Right kidney (tissue), 1 donor: ENCODE results near the gene EARS2.
"Not testable (repeated sequence)": the region's sequence is repeated elsewhere in the genome, so short reads cannot be mapped to it uniquely, and the experiment has no call there.

ENCODE experiments used
- DNase-seq: peaks from one replicate; pipeline ENCODE4 v3.0.0-alpha.2; 2016

The EARS2 gene

DNA sequence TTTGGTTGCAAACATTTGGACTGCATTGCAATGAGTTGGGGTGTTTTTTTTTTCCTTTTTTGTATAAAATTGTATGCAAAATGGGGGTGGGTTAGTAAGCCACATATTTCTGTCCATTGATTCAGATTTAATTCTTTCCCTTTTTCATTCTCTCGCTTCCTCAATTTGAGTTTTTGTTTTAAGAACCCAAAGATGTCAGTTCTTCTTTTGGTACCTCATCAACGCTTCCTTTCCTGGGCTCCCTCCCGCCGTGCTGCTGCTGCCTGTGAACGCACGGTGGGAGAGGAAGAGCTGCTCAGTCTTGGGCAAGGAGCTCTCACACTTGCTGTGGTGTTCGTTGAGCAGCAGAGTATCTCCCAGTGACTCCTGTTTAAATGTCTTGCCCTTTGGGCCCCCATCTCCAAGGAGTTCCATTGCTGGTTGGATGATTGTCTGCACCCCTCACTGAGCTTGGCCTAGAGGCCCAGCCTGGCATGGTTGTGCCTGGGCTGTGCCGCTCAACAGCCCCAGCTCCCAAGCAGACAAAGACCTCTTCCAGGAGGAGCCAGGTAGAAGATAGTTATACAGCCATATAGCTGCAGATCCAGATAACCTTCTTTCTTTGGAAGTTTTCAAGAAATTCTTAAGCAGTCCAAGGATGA, 14.0 kb upstream of the EARS2 start:
- DNase-seq: no peak

DNA sequence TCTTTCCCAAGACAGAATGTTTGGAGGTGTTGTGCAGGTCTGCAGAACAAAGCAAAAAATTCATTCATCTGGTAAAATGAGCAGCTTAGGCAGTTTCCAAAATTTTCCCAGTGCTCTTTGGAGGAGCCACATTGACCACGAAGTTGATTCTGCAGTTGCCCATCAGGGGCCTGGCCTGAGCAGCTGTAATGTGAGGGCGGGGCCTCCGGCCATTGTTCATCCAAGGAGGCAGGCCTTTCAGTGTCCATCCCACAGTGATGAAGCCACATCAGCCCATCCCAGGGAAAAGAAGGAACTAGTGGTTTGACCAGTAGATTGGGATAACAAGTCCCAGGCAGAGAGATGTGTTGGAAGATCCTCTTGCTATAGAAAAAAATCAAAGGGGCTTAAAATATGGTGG, 10.5 kb upstream of the EARS2 start:
- no peak for DNase-seq

DNA sequence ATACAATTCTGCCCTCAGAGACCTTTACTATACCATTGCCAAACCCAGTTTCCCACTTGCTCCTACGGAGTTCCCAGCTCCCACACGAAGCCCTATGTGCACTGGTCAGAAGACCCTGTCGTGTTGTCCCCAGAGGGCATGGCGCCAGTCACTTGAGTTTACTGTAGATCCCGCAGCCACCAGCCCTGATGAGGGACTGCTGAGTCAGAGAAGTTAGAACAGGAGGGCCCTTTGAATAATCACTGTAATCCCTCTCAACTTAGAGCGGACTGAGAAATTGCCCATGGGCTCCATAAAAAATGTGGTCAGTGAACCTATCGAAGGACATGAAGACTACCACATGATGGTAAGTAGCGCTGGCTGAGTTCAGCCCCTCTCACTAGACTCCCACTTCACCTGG, 9.6 kb upstream of the EARS2 start:
- no peak for DNase-seq

DNA sequence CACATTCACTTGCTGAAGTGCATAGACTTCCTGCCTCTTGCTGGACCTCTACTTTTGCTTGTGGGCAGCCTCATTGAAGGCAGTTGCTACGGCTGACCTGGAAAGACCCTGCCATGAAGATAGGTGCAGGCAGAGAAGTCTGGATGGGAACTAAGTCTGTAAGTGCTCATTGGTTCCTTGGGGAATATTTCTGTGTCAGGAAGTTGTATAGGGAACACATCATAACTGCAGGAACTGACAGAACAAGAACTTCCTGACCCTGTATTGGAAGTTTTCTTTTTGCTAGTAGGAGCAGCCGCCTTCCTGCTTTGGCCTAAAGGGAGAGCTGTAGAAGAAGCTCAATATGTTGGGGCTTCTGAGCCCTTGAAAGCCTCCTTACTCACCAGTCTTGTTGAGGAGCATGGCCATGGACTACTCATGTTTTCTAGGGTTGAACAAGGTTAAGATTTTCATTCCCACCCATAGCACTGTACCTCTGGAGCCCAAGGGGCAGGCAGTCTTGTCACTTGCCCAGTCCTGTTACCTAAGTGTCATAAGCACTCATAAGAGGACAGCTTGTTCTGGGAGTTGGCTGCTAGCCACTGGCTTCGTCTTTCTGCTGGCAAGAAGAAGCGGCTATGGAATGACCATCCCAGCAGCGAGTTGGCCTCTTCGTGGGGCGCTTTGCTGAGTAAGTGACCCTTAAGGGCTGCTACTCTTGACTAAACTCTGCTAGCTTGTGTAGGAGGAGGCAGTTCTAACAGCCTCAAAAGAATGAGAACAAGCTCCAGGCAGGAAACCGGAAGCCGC, 7.6 kb upstream of the EARS2 start:
- no peak for DNase-seq

DNA sequence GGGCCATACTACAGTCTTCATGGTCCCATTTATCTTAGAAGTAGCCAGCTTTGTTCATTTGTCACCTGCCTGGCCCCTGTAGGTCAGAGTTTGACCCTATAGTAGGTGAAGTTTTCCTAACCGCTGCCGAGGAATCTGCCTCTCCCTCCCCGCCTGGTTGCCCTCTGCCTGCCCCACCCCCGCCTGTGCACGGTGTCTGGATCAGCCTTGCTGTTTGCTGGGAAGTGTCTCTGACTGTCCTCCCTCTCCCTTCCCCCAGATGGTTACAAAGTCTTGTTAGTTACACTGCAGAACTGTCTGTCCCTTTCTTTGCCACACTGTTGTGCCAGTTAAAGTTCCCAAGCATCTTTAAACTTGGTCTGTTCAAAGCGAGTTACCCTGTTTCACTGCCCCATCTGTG, 6.0 kb upstream of the EARS2 start:
- no peak for DNase-seq

DNA sequence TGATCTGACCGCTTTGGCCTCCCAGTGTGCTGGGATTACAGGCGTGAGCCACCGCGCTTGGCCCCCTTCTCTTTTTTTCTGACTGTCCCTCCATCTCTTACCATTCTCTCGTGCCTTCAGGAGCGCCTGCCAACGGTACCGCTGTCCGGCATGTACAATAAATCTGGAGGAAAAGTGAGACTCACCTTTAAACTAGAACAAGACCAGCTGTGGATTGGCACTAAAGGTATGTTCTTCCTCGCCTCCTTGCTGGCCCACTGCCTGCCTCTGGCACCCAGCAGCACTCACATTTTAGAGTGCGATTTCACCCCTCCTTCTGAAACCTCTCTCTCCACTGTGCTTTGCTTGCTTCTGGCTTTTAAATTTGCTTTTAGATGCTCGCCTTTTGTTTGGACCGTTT, 5.4 kb upstream of the EARS2 start:
- DNase-seq: no peak

DNA sequence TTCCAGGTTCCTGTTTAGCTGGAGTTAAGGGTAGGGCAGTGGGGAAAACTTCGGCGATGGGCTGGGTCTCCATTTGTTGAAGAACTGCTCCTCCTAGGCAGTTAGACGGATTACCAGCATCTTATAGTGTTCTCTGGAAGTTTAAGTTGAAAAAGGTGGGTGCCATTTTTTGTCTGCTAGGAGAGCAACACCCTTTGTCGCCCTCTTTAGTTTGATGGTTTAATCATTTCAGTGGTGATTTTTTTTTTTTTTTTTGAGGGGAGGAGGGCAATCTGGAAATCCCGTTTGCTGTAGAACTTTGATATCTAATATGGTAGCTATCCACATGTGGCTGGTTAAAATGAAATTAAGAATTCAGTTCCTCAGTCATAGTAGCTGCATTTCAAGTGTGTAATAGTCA, 4.4 kb upstream of the EARS2 start:
- DNase-seq: no peak

DNA sequence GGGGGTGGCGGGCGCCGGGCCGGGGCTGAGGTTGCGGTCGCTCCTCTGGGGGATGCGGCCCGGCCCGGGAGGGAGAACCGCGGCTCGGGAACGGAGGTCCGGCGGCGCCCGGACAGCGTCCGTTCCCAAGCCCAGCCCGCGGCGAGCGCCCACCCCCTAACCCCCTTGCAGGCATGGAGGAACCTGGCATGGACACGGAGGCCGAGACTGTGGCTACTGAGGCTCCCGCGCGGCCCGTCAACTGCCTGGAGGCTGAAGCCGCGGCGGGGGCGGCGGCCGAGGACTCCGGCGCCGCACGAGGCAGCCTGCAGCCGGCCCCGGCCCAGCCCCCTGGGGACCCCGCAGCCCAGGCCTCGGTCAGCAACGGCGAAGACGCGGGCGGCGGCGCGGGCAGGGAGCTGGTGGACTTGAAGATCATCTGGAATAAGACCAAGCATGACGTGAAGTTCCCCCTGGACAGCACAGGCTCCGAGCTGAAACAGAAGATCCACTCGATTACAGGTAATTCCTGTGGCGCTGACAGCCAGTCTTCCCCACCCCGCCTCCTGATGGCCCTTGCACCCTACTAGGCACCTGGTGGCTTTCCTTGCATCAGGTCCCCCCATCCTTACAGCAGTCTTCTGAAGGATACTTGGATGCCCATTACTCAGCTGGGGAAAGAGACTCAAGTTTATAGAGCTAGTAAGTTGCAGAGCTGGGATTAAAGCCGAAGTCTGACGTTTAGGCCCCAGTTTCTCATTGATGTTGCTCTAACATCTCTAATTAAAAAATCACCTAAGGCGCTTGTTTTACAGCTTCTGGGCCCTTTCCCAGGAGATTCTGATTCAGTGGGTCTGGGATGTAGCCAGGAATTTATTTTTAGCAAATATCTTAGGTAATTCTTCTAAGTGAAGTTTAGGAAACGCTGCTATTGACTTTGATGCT, 891 bp upstream of the EARS2 start:
- no peak for DNase-seq

DNA sequence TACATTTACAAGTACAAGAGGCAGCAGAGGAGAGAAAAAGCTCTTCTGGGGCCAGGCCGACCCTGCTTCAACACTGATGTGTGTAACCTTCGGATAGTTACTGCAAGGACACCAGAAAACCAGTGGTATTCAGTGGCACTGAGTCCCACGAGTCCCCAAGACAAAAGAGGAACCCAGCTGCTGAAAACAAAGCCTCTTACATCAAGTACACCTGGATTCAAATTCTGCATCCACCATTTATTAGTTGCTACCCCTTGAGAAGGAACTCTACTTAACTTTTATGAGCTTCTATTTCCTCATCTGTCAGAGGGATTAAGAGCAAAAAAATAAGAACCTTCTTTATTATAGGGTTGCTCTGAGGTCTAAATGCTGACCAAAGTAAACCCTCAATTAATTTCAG, 2.6 kb downstream of the EARS2 start:
- DNase-seq: no peak

DNA sequence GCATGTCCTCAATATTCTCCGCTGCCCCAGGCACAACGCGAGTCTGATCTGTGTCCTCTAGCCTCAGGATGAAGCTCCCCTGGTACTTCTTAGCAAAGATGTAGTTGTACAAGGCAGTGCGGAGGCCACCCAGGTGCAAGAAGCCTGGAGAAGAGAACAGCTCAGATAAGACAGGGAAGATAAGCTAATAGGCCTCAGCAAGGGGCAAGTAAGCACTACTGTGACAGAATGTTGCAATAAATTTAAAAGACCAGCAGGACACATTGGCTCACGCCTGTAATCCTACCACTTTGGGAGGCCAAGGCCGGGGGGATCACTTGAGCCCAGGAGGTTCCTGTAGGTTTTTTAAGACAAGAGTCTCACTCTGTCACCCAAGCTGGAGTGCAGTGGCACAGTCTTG, 5.0 kb downstream of the EARS2 start:
- no peak for DNase-seq

DNA sequence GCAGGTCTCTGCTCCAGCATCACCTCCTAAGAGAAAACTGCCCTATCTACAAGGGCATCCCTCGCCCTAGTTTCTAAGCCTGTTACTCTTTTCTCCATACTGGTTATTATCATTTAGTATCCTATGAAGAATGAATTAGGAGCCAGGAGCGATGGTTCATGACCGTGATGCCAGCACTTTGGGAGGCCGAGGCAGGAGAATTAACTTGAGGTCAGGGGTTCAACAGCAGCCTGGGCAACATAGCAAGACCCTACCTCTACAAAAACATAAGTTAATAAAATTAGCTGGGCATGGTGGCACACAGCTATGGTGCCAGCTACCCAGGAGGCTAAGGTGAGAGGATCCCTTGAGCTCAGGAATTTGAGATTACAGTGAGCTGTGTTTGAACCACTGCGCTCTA, 7.2 kb downstream of the EARS2 start:
- DNase-seq: no peak

DNA sequence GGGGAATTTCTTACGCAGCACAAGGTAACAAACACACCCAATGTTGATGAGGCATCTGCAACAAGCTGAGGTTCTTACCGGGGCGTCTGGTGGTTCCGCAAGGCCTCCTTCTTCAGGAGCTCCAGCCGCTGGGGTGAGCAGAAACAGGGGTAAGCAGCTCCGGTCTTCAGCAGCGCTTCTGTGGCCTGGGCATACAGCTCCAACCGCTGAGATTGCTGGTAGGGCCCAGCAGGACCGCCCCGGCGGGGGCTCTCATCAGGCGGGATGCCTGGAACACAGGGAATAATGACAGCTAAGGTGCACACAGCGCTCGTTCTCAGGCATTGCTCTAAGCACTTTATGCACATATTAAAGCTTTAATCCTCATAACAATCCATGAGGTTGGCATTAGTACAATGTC, 12.7 kb downstream of the EARS2 start:
- DNase-seq: no peak

DNA sequence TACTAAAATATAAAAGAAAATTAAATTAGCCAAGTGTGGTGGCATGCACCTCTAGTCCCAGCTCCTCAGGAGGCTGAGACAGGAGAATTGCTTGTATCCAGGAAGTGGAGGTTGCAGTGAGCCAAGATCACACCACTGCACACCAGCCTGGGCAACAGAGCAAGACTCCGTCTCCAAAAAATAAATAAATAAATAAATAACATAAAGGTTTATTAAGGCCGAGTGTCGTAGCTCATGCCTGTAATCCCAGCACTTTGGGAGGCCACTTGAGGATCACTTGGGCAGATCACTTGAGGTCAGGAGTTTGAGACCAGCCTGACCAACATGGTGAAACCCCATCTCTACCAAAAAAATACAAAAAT, 16.4 kb downstream of the EARS2 start:
- DNase-seq: not testable (repeated sequence)

DNA sequence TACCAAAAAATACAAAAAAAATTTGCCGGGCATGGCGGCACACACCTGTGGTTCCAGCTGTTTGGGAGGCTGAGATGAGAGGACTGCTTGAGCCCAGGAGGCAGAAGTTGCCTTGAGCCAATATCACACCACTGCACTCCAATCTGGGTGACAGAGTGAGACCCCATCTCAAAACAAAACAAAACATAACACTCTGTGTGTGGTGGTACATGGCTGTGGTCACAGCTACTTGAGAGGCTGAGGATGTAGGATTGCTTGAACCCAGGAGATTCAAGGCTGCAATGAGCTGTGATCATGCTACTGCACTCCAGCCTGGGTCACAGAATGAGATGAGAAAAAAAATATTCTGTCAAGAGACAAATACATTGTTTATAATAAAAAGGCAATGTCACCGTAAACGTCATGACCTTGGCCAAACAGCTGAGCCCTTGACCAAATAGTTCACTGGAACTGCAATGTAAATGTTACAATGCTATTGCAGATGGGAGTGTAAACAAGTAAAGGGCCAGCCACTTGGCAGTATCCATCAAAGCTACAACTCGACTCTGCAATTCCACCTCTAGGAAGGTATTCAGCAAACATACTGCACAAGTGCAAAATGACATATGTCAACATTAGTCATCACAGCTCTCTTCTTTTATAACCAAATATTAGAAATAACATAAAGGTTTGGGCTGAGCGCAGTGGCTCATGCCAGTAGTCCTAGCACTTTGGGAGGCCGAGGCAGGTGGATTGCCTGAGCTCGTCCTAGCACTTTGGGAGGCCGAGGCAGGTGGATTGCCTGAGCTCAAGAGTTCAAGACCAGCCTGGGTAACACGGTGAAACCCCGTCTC, 16.9 kb downstream of the EARS2 start:
- DNase-seq: no peak

DNA sequence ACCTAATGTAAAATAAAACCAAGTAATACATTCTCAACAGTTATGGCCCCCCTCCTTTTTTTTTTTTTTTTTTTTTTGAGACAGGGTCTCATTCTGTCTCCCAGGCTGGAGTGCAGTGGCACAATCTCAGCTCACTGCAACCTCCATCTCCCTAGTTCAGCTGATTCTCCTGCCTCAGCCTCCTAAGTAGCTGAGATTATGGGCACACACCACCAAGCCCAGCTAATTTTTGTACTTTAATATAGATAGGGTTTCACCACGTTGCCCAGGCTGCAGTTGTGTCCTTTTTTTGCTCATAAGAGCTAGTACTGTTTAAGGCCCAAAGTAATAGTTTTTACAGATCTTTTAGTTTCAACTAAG, 18.3 kb downstream of the EARS2 start:
- no peak for DNase-seq

DNA sequence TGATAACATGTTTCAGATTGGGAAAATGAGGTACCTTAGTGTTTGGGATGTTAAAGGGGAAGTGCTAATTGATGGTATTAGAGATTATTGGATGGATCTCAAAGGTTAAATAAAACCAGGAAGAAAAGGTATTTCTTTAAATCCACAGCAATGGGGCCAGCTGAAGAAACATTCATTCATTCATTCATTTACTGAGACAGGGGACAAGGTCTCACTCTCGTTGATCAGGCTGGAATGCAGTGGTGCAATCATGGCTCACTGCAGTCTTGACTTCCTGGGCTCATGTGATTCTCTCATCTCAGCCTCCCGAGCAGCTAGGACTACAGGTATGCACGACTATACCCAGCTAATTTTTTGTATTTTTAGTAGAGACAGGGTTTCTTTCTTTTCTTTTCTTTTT, 19.8 kb downstream of the EARS2 start:
- DNase-seq: no peak

DNA sequence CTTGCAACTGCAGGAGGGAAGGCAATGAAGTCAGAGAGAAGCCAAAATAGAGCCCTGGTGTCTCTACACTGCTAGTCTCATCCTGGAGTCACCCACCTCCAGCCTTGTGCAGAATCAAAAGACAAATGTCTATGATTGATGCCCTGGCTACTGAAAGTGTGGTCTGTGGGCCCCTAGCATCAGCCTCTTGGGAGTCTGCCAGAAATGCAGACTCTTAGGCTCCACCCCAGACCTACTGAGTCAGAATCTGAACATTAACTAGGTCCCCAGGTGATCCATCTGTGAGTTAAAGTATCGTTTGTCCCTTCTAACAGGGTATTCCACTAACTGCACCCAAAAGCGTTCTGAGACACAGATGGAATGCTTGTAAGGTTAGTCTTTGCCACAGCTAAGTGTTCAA, 21.2 kb downstream of the EARS2 start:
- no peak for DNase-seq

DNA sequence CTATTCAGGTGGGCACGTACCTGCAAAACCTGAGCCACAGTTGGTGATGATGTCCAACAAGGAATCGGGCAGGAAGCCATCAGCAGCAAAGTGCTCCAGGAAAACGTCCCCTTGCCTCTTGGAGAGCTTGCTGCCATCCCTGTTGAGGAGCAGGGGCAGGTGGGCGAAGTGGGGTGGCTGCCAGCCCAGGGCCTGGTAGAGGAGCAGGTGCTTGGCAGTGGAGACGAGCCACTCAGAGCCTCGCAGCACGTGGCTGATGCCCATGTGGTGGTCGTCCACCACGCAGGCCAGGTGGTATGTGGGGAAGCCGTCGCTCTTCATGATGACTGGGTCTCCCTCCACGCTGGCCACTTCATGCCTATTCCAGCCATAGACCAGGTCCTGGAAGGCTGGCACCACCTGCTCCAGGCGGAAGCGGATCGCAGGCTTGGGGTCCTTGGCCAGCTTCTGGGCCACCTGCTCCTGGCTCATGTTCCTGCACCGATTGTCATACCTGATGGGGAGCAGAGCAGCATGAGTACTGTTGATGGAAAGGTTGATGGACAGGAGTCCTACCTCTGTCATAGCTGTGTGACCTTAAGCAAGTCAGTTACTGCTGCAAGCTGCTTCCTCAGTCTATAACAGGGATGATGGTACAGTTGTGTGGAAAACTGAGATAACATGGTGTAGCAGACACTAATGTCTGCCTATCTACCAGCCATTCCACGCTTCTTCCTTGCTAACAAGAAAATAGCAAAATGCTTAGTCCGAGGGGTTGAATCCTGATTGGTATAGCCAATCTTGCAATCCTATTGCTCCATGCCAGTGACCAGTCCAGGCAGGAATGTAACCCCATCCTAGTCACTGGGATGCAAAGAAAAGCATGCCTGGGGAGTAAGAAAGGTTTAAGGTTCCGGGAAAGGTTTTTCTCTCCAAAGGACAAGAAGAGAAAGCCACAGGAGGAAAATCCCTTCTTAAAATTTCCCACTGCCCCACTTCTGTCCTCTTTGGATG, 22.0 kb downstream of the EARS2 start:
- DNase-seq: no peak

DNA sequence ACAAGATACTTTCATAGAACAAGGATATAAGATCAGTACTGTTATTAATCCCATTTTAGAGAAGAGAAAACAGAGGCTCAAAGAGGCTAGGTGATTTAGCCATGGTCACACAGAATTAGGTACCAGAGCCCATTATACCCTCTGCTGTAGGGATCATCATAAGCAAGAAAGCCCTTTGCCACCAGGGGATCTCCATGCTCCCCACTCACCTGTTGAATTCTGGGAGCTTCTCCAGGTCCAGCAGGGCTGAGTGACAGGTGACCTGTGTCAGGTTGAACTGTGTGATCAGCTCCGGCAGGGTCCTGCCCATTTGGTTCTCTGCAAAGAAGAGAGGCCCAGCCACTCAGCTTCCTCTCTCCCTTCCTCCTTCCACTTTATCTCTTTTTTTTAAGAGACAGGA, 24.7 kb downstream of the EARS2 start:
- DNase-seq: no peak

DNA sequence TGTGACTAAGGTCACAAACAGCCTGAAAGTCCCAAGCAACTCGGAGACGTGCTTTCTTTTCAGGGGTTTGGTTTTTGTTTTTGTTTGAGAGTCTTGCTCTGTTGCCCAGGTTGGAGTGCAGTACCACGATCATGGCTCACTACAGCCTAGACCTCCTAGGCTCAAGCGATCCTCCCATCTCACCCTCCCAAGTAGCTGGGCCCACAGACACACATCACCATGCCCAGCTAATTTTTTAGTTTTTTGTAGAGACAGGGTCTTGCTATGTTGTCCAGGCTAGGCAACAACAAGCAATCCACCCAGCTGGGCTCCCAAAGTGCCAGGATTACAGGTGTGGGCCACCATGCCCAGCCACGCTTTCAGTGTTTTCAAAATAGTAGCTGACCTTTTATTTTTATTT, 27.1 kb downstream of the EARS2 start:
- DNase-seq: no peak

DNA sequence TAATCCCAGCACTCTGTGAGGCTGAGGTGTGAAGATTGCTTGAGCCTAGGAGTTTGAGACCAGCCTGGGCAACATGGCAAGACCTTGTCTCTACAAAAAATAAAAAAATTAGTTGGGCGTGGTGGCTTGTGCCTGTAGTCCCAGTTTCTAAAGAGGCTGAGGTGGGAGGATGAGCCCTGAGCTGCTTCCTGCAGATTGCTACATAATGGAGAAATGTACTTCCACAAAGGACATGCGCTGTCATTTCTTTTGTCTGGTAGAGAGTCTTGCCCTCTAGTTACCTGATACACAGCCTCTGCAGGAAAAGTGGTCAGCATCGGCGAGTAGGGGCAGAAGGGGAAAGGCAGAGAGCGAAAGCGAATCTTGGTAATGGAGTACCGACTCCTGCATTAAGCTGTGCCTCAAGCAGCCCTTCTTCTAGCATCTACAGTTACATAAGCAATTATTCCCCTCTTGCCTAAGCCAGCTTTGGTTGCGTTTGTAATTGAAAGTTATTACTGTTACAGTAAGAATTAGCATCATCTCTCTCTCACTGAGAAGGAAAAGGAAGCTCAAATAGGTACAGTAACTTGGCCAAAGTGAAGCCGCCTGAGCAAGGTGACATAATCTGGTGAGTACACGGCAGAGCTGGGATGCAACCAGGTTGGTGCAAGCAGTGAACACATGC, 28.4 kb downstream of the EARS2 start:
- no peak for DNase-seq
